Endothelial cell of umbilical vein (primary cell): Measurements from ENCODE around the gene NUTM2A. TPM values are rescaled to one million over a fixed set of nuclear protein-coding genes. Genes with fewer than 3 reads are reported as not detected.
"Not testable (repeated sequence)": the region's sequence is repeated elsewhere in the genome, so short reads cannot be mapped to it uniquely, and the experiment has no call there.

ENCODE experiments used
- Bru-seq: library from RNA; stranded (reverse); fragments of 400-500 nt; gene quantifications from one replicate; lab custom pipeline; 2021; lab: Mats Ljungman, UMichigan
- BruChase-seq, 2 experiments: library from RNA; stranded (reverse); fragments of 400-500 nt; gene quantifications; one replicate each; lab custom pipeline; 2021; lab: Mats Ljungman, UMichigan
- BruUV-seq: library from RNA; stranded (reverse); fragments of 400-500 nt; replicated peaks from 2 replicates; lab custom pipeline; 2021; lab: Mats Ljungman, UMichigan
- CTCF ChIA-PET: fragments of 300-600, 350-600 bp; sonication (Branson Sonifier 250); formaldehyde crosslinking; loops from one replicate; lab custom pipeline; 2021; ENCODE audit warnings: antibody characterized with exemption, inconsistent platforms; lab: Charles Lee
- POLR2A ChIA-PET: fragments of 300-600, 350-600 bp; sonication (Branson Sonifier 250); formaldehyde crosslinking; loops from one replicate; lab custom pipeline; 2021; ENCODE audit warnings: antibody characterized with exemption, inconsistent platforms; lab: Charles Lee
- DNase-seq: peaks from one replicate; pipeline ENCODE4 v3.0.0-alpha.2; 2011; ENCODE audit warnings: low read depth, low spot score
- FAIRE-seq: peaks from 2 replicates; lab custom pipeline; 2011; peaks lifted over from hg19 to GRCh38; lab: Jason Lieb, UNC
- H2AFZ ChIP-seq: 2 replicates; pipeline ENCODE4 v1.6.0; 2012; ENCODE audit warnings: low read depth, low read length, control low read depth, inconsistent platforms
- H3K27ac ChIP-seq: 2 replicates; pipeline ENCODE4 v1.5.1; 2011; ENCODE audit warnings: low read depth, mild to moderate bottlenecking, control low read depth, low read length, moderate library complexity; ENCODE audit not compliant: insufficient read depth
- H3K27me3 ChIP-seq, 2 experiments: 2 replicates each; pipeline versions ENCODE4 v1.6.0 to v1.6.1; 2011; ENCODE audit warnings: low read length in 2 of 2, mixed read lengths in 1 of 2; ENCODE audit not compliant: control insufficient read depth in 2 of 2, insufficient read depth in 2 of 2
- H3K36me3 ChIP-seq, 2 experiments: 2 replicates in 1 of 2; 3 replicates in 1 of 2; pipeline ENCODE4 v1.5.1; 2011; ENCODE audit warnings: low read length in 2 of 2, mild to moderate bottlenecking in 1 of 2, moderate library complexity in 1 of 2; ENCODE audit not compliant: control insufficient read depth in 2 of 2, insufficient read depth in 2 of 2; ENCODE audit errors: extremely low read depth in 1 of 2
- H3K4me1 ChIP-seq: 3 replicates; pipeline ENCODE4 v1.5.1; 2011; ENCODE audit warnings: mild to moderate bottlenecking, low read length; ENCODE audit not compliant: control insufficient read depth, insufficient read depth; ENCODE audit errors: extremely low read depth
- H3K4me2 ChIP-seq: 2 replicates; pipeline ENCODE4 v1.6.1; 2011; ENCODE audit warnings: low read length, control low read depth, mixed read lengths; ENCODE audit not compliant: insufficient read depth
- H3K4me3 ChIP-seq, 3 experiments: fragments of 200-600 bp in 1 of 3; sonication (generic), shearing (Covaris generic) in 1 of 3; replicated peaks in 1 of 3; 2 replicates each; pipeline ENCODE4 v1.5.1; 2011 to 2016; ENCODE audit warnings: control low read depth in 3 of 3, low read length in 3 of 3, mild to moderate bottlenecking in 2 of 3, inconsistent platforms in 1 of 3, low read depth in 1 of 3, moderate library complexity in 1 of 3; ENCODE audit not compliant: insufficient read depth in 1 of 3
- H3K79me2 ChIP-seq: 2 replicates; pipeline ENCODE4 v1.6.0; 2012; ENCODE audit warnings: low read length, inconsistent platforms; ENCODE audit not compliant: control insufficient read depth, insufficient read depth
- H3K9ac ChIP-seq: replicated peaks from 2 replicates; pipeline ENCODE3; 2011; ENCODE audit warnings: low read length, control low read depth; ENCODE audit not compliant: insufficient read depth; ENCODE audit errors: extremely low read depth
- H3K9me1 ChIP-seq: replicated peaks from 3 replicates; pipeline ENCODE4 v1.6.0; 2011; ENCODE audit warnings: mild to moderate bottlenecking, low read length; ENCODE audit not compliant: control insufficient read depth, insufficient read depth; ENCODE audit errors: extremely low read depth
- H3K9me3 ChIP-seq: replicated peaks from 2 replicates; pipeline ENCODE4 v1.5.1; 2012; ENCODE audit warnings: low read length, inconsistent platforms; ENCODE audit not compliant: control insufficient read depth, insufficient read depth
- H4K20me1 ChIP-seq: replicated peaks from 2 replicates; pipeline ENCODE3; 2011; ENCODE audit warnings: mild to moderate bottlenecking, low read length; ENCODE audit not compliant: control insufficient read depth, insufficient read depth; ENCODE audit errors: extremely low read depth
- dilution Hi-C: fragments of 300-500 bp; cut with MboI; formaldehyde crosslinking; loops from one replicate; pipeline ENCODE4 v1.15.0; 2019; ENCODE audit warnings: low sequenced_read_pairs; ENCODE audit not compliant: extremely low pct_ligation_motif_present
- intact Hi-C: fragments of 100-400 bp; cut with micrococcal nuclease; formaldehyde crosslinking; loops from one replicate; pipeline ENCODE4 v1.10.0; 2022
- long read RNA-seq: library from polyadenylated mRNA; stranded (forward); transcript quantifications from one replicate; pipeline ENCODE4 v2.0.0, GENCODE V29; 2021
- polyA minus RNA-seq, 3 experiments: library from RNA; depleted of rRNA, polyadenylated mRNA; stranded (reverse); fragments of >200 nt; gene quantifications; 1 replicate in 1 of 3; 2 replicates in 2 of 3; pipeline ENCODE4 v1.2.3, GENCODE V29; 2011
- polyA plus RNA-seq, 4 experiments: library from polyadenylated mRNA; depleted of rRNA in 3 of 4; stranded (reverse) in 3 of 4; unstranded in 1 of 4; fragments of >200 nt; gene quantifications; 2 replicates each; pipeline versions ENCODE4 v1.2.1 to v1.2.3, GENCODE V29; 2011 to 2012; ENCODE audit warnings: missing spikeins in 1 of 4
- total RNA-seq: library from RNA; stranded (reverse); gene quantifications from 2 replicates; pipeline ENCODE4 v1.2.3, GENCODE V29; 2021

NUTM2A gene, protein sequence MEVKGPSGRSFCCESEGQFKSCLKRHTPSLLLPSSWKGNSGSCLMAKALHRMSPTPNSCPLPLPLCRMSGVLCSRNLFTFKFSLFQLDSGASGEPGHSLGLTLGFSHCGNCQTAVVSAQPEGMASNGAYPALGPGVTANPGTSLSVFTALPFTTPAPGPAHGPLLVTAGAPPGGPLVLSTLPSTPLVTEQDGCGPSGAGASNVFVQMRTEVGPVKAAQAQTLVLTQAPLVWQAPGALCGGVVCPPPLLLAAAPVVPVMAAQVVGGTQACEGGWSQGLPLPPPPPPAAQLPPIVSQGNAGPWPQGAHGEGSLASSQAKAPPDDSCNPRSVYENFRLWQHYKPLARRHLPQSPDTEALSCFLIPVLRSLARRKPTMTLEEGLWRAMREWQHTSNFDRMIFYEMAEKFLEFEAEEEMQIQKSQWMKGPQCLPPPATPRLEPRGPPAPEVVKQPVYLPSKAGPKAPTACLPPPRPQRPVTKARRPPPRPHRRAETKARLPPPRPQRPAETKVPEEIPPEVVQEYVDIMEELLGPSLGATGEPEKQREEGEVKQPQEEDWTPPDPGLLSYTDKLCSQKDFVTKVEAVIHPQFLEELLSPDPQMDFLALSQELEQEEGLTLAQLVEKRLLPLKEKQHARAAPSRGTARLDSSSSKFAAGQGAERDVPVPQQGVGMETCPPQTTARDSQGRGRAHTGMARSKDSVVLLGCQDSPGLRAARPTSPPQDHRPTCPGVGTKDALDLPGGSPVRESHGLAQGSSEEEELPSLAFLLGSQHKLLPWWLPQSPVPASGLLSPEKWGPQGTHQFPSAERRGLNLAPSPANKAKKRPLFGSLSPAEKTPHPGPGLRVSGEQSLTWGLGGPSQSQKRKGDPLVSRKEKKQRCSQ
- 0.14 and 0.73 TPM in 2 replicates for total RNA-seq
- polyA plus RNA-seq, result 0.36 and 0.75 TPM in 2 replicates
- polyA plus RNA-seq (2011; cell fraction: cytosol; rRNA removed), result 0.30 and 0.40 TPM in 2 replicates
- 0.09 and 0.22 TPM in 2 replicates for polyA plus RNA-seq (2011; cell fraction: nucleus; rRNA removed)
- 0.15 and 0.17 TPM in 2 replicates for polyA plus RNA-seq (2012)
- polyA minus RNA-seq, result not detected in 2 replicates
- polyA minus RNA-seq (2011; cell fraction: cytosol; rRNA and poly(A)+ RNA removed), result not detected
- 0.34 and 0.38 TPM in 2 replicates for polyA minus RNA-seq (2011; cell fraction: nucleus; rRNA and poly(A)+ RNA removed)
- Bru-seq, nascent RNA, result percentile 21 among the genes with signal in this experiment
- BruChase-seq, experiment 1, labeled RNA remaining after a 6-hour chase, result percentile 20 among the genes with signal in this experiment
- BruChase-seq, experiment 2, labeled RNA remaining after a 2-hour chase, result percentile 8 among the genes with signal in this experiment
- long read RNA-seq, result 0 reads

DNA sequence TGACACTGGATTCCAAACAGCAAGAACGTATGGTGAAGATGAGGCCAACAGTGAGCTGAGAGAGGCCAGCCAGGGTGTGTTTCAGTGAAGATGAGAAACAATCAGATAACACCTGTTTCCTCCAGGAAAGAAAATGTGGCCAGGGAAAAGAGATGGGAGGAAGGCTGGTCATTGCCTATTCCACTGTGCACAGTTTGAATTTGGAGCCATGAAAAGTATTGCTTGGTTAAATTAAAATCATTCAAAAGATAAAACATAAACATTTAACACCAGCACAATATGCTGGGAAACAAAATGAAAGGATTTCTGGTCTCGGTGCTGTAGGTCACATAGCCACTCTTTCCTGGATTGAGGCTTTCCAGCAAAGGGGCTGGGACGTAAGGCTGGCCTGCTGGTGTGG lies at the start of gene NUTM2A:
TSS of gene NUTM2A (plus strand) at position 301 of the 400 bp plus-strand sequence. CDS start 383 bp downstream, outside the sequence.
- H3K4me1 ChIP-seq, H3K4me3 ChIP-seq, H4K20me1 ChIP-seq, H3K4me2 ChIP-seq, H2AFZ ChIP-seq, CTCF ChIA-PET, H3K9me3 ChIP-seq, H3K79me2 ChIP-seq, H3K27ac ChIP-seq, intact Hi-C loops, DNase-seq, FAIRE-seq, BruUV-seq, H3K36me3 ChIP-seq, H3K9ac ChIP-seq, dilution Hi-C loops, H3K27me3 ChIP-seq, H3K9me1 ChIP-seq, POLR2A ChIA-PET: not testable (repeated sequence)

DNA sequence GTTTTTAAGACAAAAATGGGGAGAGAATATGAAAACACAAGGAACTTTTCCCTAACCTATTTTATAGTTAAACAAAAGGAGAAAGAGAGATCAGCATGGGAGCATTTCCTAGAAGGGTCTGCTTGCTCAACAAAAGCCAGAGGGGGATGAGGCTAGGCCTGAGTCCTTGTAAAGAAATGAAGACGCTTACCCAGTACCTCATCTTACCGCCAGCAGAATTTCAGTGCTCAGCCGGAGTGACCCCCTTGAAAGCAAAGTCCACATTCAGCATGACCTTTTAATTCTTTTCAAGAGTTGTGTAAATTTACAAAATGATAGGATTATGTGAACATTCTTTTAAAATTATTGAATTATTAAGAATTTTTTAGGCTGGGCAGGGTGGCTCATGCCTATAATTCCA lies 47.7 kb upstream of the NUTM2A start:
- H3K27me3 ChIP-seq, H3K4me3 ChIP-seq, H3K9me3 ChIP-seq, BruUV-seq, DNase-seq, H3K9me1 ChIP-seq, CTCF ChIA-PET, H3K4me1 ChIP-seq, H3K9ac ChIP-seq, H4K20me1 ChIP-seq, POLR2A ChIA-PET, dilution Hi-C loops, H2AFZ ChIP-seq, intact Hi-C loops, H3K4me2 ChIP-seq, FAIRE-seq, H3K27ac ChIP-seq, H3K36me3 ChIP-seq, H3K79me2 ChIP-seq: not testable (repeated sequence)

DNA sequence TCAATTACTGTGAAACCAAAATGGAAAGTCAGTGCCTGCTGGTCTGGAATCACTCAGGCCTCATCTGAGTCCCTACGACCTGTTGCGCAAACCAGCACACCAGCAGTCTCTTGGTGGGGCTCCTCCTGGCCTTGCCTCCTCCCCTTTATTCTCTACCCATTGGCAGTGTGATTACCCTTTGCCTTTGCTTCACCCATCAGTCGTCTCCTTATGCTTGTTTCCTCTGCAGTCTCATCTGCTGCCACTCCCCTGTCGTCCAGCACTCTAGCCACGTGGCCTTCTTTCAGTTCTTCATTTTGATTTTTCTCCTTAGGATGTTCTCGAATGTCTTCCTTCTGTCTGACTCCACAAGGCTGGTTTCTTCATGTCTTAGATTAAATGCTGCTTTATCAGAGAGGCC lies 40.8 kb upstream of the NUTM2A start:
- H3K9me1 ChIP-seq, H3K4me3 ChIP-seq, H3K27ac ChIP-seq, H3K79me2 ChIP-seq, H2AFZ ChIP-seq, DNase-seq, H3K9ac ChIP-seq, BruUV-seq, H3K36me3 ChIP-seq, FAIRE-seq, H3K9me3 ChIP-seq, intact Hi-C loops, H4K20me1 ChIP-seq, H3K4me1 ChIP-seq, POLR2A ChIA-PET, H3K4me2 ChIP-seq, H3K27me3 ChIP-seq, CTCF ChIA-PET, dilution Hi-C loops: not testable (repeated sequence)
